NCI-H526 treated with DMSO at 0.1 percent for 48 hours (cell line): ENCODE measurements around the gene JMJD8.

Experiments
- DNase-seq: peaks from one replicate; lab custom pipeline; 2025; lab: John Stamatoyannopoulos, UW

The JMJD8 gene

DNA sequence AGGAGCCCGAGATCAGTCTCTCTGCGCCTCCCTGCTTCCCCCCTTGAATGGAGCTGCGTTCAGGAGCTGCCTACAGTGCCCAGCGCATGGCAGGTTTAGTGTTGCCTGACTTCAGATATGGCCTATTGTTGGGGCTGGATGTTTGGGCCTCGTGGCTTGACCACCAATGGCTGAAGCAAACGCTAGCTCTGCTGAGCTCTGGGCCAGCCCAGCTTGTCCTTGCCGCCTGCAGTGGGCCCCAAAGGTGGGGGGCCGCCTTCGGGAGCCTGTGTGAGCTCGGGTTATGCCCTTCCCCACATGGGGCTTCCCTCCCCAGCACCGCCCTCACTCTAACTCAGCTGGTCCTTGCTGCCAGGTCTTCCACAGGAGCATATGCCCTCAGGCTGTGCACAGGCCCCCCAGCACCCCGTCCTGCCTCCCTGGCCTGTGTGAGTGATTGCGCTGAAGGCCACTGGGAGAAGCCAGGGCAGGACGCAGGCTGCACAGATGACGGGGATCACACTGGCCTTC is 46.0 kb downstream of the JMJD8 start:
- DNase-seq, result no peak

DNA sequence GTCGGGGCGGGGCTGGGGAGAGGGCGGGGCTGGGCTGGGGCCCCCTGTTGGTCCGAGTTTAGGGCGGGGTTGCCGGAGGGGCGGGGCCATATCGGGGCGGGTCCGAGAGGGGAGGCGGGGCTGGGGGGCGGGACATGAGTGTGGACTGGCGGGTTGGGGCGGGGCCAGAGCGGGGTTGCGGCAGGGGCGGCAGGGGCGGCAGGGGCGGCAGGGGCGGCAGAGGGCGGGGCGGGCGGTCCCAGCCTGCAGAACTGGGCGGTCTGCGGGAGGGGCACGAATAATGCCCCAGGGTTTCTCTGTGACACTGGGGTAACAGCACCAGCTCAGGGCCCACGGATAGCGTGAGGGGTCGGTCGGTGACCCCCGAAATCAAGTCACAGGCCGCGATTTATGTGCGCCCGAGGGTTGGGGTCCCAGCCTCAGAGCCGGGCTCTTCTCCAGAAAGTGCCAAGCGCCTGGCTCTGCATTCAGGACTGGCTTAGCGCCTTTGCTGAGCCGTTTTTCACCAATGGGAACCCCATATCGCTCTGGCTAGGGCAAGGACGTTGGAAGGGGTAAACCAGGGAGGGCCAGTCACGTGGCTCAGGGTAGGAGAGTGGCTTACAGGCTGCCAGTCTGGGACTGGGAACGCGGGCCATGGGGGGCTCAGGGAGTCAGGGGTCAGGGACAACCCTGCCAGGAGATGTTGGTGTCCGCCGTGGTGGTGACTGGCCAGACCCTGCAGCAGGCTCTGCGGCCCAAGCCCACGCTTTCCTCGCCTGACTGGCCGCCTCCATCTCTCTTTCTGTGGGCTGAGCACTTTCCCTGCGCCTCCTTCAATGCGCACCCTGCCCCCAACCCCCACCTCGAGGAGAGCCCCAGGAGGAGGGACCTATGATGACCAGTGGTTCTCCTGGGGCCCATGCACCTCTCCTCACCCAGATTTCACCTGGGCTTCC is 46.8 kb downstream of the JMJD8 start:
- peak; percentile 61 for DNase-seq

DNA sequence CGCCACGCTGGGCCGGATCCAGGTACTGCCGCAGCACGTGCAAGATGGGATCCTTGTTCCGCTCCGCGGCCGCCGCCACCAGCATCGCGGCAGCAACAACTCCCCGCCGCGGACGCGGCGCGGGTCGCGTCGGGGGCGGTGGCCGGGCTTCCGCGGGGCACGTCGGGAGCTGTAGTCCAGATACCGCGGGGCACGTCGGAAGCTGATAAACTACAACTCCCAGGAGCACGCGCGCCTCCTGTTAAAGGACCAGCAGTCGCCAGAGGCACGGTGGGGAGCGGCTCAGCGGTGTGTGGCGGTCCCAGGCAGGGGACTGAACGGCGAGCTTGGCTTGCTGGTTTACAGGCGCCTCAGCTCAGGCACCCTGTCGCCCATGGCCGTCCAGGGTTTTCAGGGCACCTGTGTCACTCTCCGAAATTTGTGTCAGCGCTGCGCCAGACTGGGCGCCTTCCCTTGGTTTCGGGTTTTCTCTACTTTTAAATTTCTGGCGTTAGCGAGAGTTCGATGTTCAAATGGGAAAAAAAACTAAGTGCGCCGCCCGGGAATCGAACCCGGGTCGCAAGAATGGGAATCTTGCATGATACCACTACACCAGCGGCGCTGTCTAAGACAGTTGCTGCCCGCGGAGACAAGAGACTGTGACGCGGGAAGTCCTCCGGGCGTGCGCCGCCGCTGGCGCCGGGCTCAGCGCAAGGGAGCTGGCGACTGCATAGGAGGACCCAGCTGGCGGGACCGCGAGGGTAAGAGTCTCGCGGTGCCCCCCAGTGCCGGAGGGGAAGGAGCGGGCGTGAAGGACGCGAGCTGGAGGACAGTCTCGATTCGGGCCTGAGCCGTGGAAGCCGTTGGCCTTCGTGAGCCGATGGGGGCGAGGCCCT is 47.7 kb downstream of the JMJD8 start, which contains the start of gene METTL26:
Gene METTL26, minus strand, starts transcription at position 100 of the 875 bp plus-strand sequence. Its CDS starts 15 bp downstream, at position 85.
- DNase-seq, result peak; percentile 81

DNA sequence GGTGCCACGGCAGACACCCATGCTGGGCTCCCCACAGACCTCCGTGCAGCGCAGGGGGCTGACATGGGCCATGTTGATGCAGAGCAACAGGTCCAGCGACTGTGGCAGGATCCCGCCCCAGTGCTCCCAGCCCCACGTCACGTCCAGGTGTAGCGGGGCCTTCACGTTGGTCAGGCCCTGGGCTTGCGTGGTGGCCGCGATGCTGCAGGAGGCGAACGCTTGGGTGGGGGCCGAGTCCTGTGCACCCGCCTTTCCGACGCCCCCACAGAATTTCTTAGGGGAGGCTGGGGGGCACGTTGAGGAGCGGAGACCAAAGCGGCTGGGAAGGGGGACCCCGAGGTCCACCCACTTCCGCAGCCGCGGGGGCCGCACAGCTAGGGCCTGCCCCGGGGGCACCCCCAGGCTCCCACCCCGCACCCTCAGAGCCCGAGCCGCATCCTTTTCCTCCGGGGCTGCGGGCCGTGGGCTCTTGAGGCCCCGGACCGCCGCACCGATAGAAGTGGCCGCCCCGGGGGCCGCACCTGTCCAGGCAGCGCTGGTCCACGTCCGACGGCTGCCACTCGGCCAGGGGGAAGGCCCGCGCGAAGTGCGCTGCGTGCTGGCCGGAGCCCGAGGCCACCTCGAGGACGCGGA is 48.4 kb downstream of the JMJD8 start:
- no peak for DNase-seq

DNA sequence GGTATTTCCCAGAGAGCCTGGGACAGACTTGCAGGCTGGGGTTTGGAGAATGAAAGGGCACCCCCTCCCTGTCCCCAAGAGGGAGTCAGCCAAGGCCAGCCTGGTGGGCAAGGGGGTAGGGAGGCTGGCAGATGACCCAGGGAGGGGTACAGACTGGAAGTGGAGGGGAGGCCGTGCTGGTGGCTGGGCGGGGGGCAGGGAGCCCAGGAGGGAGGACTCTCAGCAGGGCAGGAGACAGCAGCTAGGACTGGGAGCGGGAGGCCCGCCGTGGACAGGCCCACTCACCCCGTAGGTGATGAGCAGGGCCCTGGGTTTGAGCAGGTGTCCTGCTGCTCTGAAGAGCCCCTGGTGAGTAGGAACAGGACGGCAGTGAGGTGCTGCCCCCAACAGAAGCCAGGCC is 49.1 kb downstream of the JMJD8 start:
- no peak for DNase-seq

DNA sequence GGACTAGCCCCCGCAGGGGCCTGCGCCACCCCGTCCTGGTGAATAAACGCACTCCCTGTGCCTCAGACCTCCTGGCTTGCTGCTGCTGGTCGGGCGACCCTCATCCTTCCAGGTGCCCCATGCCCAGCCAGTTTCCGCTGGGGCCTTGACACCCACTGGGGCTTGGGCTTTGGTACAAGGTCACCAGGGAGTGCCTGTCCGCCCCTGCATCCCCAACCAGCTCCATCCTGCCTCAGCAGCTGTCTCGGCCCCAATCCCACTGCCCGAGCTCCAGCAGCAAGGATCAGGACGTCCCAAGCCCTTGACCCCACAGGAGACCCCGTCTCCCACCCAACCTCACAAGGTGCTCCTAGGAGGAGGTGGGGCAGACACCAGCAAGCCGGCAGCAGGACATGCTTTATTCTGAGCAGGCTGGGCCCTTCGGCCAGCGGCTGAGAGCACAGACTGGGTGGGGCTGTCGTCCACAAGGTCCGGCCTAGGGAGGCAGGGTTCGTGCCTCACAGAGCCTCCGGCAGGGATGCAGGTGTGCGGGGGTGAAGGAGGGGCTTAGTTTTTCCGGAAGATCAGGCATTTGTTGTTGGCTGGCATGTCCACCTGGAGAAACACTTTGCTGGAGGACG is 50.0 kb downstream of the JMJD8 start:
- DNase-seq, result no peak

DNA sequence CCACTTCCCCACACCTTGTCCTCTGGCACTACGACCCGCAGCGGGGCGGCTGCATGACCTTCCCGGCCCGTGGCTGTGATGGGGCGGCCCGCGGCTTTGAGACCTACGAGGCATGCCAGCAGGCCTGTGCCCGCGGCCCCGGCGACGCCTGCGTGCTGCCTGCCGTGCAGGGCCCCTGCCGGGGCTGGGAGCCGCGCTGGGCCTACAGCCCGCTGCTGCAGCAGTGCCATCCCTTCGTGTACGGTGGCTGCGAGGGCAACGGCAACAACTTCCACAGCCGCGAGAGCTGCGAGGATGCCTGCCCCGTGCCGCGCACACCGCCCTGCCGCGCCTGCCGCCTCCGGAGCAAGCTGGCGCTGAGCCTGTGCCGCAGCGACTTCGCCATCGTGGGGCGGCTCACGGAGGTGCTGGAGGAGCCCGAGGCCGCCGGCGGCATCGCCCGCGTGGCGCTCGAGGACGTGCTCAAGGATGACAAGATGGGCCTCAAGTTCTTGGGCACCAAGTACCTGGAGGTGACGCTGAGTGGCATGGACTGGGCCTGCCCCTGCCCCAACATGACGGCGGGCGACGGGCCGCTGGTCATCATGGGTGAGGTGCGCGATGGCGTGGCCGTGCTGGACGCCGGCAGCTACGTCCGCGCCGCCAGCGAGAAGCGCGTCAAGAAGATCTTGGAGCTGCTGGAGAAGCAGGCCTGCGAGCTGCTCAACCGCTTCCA is 50.6 kb downstream of the JMJD8 start:
- no peak for DNase-seq

DNA sequence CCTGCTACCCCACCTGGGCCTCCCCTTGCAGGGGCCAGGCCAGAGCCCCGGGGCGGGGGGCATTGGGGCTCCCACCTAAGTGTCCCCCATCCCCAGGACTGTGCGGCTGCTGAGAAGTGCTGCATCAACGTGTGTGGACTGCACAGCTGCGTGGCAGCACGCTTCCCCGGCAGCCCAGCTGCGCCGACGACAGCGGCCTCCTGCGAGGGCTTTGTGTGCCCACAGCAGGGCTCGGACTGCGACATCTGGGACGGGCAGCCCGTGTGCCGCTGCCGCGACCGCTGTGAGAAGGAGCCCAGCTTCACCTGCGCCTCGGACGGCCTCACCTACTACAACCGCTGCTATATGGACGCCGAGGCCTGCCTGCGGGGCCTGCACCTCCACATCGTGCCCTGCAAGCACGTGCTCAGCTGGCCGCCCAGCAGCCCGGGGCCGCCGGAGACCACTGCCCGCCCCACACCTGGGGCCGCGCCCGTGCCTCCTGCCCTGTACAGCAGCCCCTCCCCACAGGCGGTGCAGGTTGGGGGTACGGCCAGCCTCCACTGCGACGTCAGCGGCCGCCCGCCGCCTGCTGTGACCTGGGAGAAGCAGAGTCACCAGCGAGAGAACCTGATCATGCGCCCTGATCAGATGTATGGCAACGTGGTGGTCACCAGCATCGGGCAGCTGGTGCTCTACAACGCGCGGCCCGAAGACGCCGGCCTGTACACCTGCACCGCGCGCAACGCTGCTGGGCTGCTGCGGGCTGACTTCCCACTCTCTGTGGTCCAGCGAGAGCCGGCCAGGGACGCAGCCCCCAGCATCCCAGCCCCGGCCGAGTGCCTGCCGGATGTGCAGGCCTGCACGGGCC is 51.4 kb downstream of the JMJD8 start:
- no peak for DNase-seq

DNA sequence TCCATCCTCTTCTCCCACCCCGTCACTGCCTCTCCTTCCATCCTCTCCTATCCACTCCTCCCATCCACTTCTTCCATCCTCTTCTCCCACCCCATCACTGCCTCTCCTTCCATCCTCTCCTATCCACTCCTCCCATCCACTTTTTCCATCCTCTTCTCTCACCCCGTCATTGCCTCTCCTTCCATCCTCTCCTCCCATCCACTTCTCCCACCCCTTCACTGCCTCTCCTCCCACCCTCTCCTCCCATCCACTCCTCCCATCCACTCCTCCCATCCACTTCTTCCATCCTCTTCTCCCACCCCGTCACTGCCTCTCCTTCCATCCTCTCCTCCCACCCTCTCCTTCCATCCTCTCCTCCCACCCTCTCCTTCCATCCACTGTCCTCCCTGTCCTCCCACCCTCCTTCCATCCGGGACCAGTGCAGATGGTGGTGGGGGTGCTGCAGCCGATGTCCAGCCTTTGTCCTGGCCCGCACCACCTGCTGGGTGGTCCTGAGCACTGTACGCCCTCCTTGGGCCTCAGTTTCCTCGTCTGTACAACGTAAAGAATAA is 52.3 kb downstream of the JMJD8 start:
- no peak for DNase-seq
